SK-N-MC (cell line): ENCODE results near the gene FBXL19.

Source experiments
- EZH2 ChIP-seq: fragments of 200-600 bp; sonication (generic); IDR thresholded peaks from one replicate; pipeline ENCODE4 v1.6.1; 2017; ENCODE audit warnings: antibody characterized with exemption
- FOXP2 ChIP-seq: optimal IDR thresholded peaks from 2 replicates; pipeline ENCODE3; 2011; ENCODE audit warnings: mild to moderate bottlenecking, moderate library complexity; ENCODE audit not compliant: insufficient read depth; ENCODE audit errors: extremely low read length, control extremely low read depth
- POLR2AphosphoS5 ChIP-seq: IDR thresholded peaks from 2 replicates; pipeline ENCODE4 v1.6.1; 2012; ENCODE audit warnings: mild to moderate bottlenecking, low read depth, low read length, borderline replicate concordance

- no peak for TF ChIP-seq POLR2AphosphoS5
- no peak for TF ChIP-seq EZH2
- TF ChIP-seq FOXP2, result no peak
Observed at GRCh38 chr16:30902029-30902972, 21.1 kb upstream of the FBXL19 start.
